GM12878 (cell line): ENCODE data around the gene PAK3. TPM values are rescaled to one million over a fixed set of nuclear protein-coding genes. Genes with fewer than 3 reads are reported as not detected.
A peak's percentile ranks its signal among the peaks of the same experiment; 100 is the strongest.

Experiments used
- ATAC-seq: fragments of 200-7000 bp; cut with Tn5 transposase; 3 replicates; pipeline ENCODE4 v1.9.1; 2020; ENCODE audit warnings: mild to moderate bottlenecking, moderate library complexity
- BruUV-seq: library from RNA; stranded (reverse); fragments of 400-500 nt; replicated peaks from 2 replicates; lab custom pipeline; 2021; lab: Mats Ljungman, UMichigan
- CTCF ChIA-PET: fragments of 300-600 bp; sonication (Branson Sonifier 250); formaldehyde crosslinking; extraction: SDS; loops from one replicate; lab custom pipeline; 2021; ENCODE audit warnings: inconsistent platforms; lab: Yijun Ruan, JAX
- POLR2A ChIA-PET: fragments of 350-600 bp; formaldehyde crosslinking; extraction: SDS; loops from one replicate; lab custom pipeline; 2021; ENCODE audit warnings: inconsistent platforms; lab: Charles Lee
- RAD21 ChIA-PET: fragments of 300-600 bp; sonication (Branson Sonifier 250); formaldehyde crosslinking; loops from one replicate; lab custom pipeline; 2023; ENCODE audit warnings: antibody characterized with exemption; ENCODE audit not compliant: unreplicated experiment; lab: Charles Lee
- SMC1A ChIA-PET: fragments of 300-600 bp; sonication (Branson Sonifier 250); formaldehyde crosslinking; loops from one replicate; lab custom pipeline; 2023; ENCODE audit not compliant: unreplicated experiment, uncharacterized antibody; lab: Charles Lee
- DNase-seq: peaks from one replicate; pipeline ENCODE4 v3.0.0-alpha.2; 2011; ENCODE audit warnings: low read depth, low spot score
- FAIRE-seq: peaks from 3 replicates; lab custom pipeline; 2011; peaks lifted over from hg19 to GRCh38; lab: Jason Lieb, UNC
- H2AFZ ChIP-seq: 2 replicates; pipeline ENCODE4 v1.6.0; 2011; ENCODE audit warnings: low read depth, low read length, control low read depth; ENCODE audit not compliant: control insufficient read depth
- H3K27ac ChIP-seq: 2 replicates; pipeline ENCODE4 v1.5.1; 2011; ENCODE audit warnings: control low read depth; ENCODE audit not compliant: control insufficient read depth, insufficient read depth
- H3K27me3 ChIP-seq, 2 experiments: replicated peaks in 1 of 2; 2 replicates each; pipeline versions ENCODE4 v1.6.0 to v1.6.1; 2011; ENCODE audit warnings: low read length in 1 of 2; ENCODE audit not compliant: control insufficient read depth in 2 of 2, insufficient read depth in 2 of 2
- H3K36me3 ChIP-seq, 2 experiments: 2 replicates each; pipeline ENCODE4 v1.5.1; 2011; ENCODE audit warnings: low read length in 1 of 2; ENCODE audit not compliant: control insufficient read depth in 2 of 2, insufficient read depth in 2 of 2
- H3K4me1 ChIP-seq: 2 replicates; pipeline ENCODE4 v1.6.1; 2011; ENCODE audit warnings: mild to moderate bottlenecking, low read length, moderate library complexity, mixed read lengths; ENCODE audit not compliant: control insufficient read depth, insufficient read depth
- H3K4me2 ChIP-seq: 2 replicates; pipeline ENCODE4 v1.6.0; 2011; ENCODE audit warnings: control low read depth; ENCODE audit not compliant: control insufficient read depth, insufficient read depth
- H3K4me3 ChIP-seq: fragments of 200-600 bp; sonication (generic); 2 replicates; pipeline ENCODE4 v1.5.1; 2016
- H3K79me2 ChIP-seq: 2 replicates; pipeline ENCODE4 v1.6.0; 2011; ENCODE audit warnings: low read length; ENCODE audit not compliant: control insufficient read depth, insufficient read depth
- H3K9ac ChIP-seq: 2 replicates; pipeline ENCODE4 v1.8.0; 2011; ENCODE audit warnings: low read length, control low read depth, mixed read lengths; ENCODE audit not compliant: control insufficient read depth, insufficient read depth
- H3K9me3 ChIP-seq: replicated peaks from 3 replicates; pipeline ENCODE4 v1.5.1; 2011; ENCODE audit warnings: mild to moderate bottlenecking, low read length; ENCODE audit not compliant: control insufficient read depth, insufficient read depth
- H4K20me1 ChIP-seq: 2 replicates; pipeline ENCODE4 v1.6.0; 2011; ENCODE audit not compliant: control insufficient read depth, insufficient read depth
- BRCA1 ChIP-seq: IDR thresholded peaks from 2 replicates; pipeline ENCODE4 v1.6.1; 2011; ENCODE audit warnings: low read depth, low read length, improper control_type of control experiment
- DPF2 ChIP-seq: fragments of 450-650 bp; IDR thresholded peaks from 2 replicates; pipeline ENCODE4 v1.6.1; 2017; ENCODE audit warnings: mild to moderate bottlenecking
- FOXK2 ChIP-seq: fragments of 450-650 bp; IDR thresholded peaks from 2 replicates; pipeline ENCODE4 v1.6.1; 2017; ENCODE audit warnings: mild to moderate bottlenecking, moderate library complexity
- IKZF1 ChIP-seq: fragments of 450-650 bp; conservative IDR thresholded peaks from 2 replicates; pipeline ENCODE4 v1.6.1; 2017; ENCODE audit warnings: antibody characterized with exemption, mild to moderate bottlenecking
- RFX5 ChIP-seq: IDR thresholded peaks from 2 replicates; pipeline ENCODE4 v1.6.1; 2011; ENCODE audit warnings: low read depth, low read length, improper control_type of control experiment
- SP1 ChIP-seq: IDR thresholded peaks from one replicate; pipeline ENCODE4 v1.6.1; 2011; ENCODE audit warnings: low read depth, low read length
- STAT3 ChIP-seq: IDR thresholded peaks from 2 replicates; pipeline ENCODE4 v1.6.1; 2011; ENCODE audit warnings: low read depth, low read length, improper control_type of control experiment
- SUPT20H ChIP-seq: IDR thresholded peaks from 2 replicates; pipeline ENCODE4 v1.6.1; 2011; ENCODE audit warnings: low read depth, mild to moderate bottlenecking, low read length, moderate library complexity, borderline replicate concordance; ENCODE audit not compliant: control insufficient read depth
- TCF7 ChIP-seq: IDR thresholded peaks from 2 replicates; pipeline ENCODE4 v1.6.1; 2014; ENCODE audit warnings: antibody characterized with exemption, borderline replicate concordance
- ZNF274 ChIP-seq: IDR thresholded peaks from one replicate; pipeline ENCODE4 v1.8.0; 2011; ENCODE audit not compliant: insufficient read length, insufficient read depth
- ZSCAN29 ChIP-seq: fragments of 450-650 bp; IDR thresholded peaks from 2 replicates; pipeline ENCODE4 v1.6.1; 2017; ENCODE audit warnings: mild to moderate bottlenecking, moderate library complexity
- WGBS: methylation state at CpG from one replicate; pipeline ENCODE4 v1.1.6; 2016; ENCODE audit warnings: low lambda C conversion rate; ENCODE audit not compliant: insufficient replicate concordance, insufficient coverage; ENCODE audit errors: missing lambda C conversion rate; 5-methylcytosine and 5-hydroxymethylcytosine counted together
- in situ Hi-C: fragments of 300-500 bp; cut with MboI; formaldehyde crosslinking; loops from 9 replicates; pipeline ENCODE4 v1.14.3; 2018; ENCODE audit warnings: mixed read lengths
- intact Hi-C: fragments of 100-400 bp; cut with micrococcal nuclease; formaldehyde crosslinking; loops from one replicate; pipeline ENCODE4 v1.14.2; 2022; ENCODE audit not compliant: unreplicated experiment
- polyA plus RNA-seq, 11 experiments: library from polyadenylated mRNA; depleted of rRNA in 4 of 11; unstranded in 6 of 11; stranded (reverse) in 5 of 11; fragments of >200 nt; fragmentation: Nextera tagmentation in 4 of 11; fragmentation: Illumina TruSeq in 1 of 11; extraction: Ambion mirVana in 4 of 11; extraction: Trizol in 1 of 11; gene quantifications; 1 replicate in 1 of 11; 2 replicates in 10 of 11; pipeline versions ENCODE4 v1.2.1 to v1.2.3, GENCODE V29; 2011 to 2016; ENCODE audit warnings: inconsistent platforms in 2 of 11, missing spikeins in 2 of 11, low read depth in 1 of 11
- total RNA-seq, 4 experiments: library from RNA; depleted of rRNA in 3 of 4; stranded (reverse); fragments of >200 nt in 3 of 4; fragmentation: Illumina TruSeq in 1 of 4; extraction: Trizol in 1 of 4; gene quantifications; 2 replicates each; pipeline versions ENCODE4 v1.2.1 to v1.2.3, GENCODE V29; 2013 to 2021
- TF ChIP-seq, protein P1 (sequence below): fragments of 150-350 bp; IDR thresholded peaks from 2 replicates; pipeline ENCODE4 v1.6.1; 2016; ENCODE audit warnings: low read depth, low read length
- TF ChIP-seq, protein P2 (sequence below), 3 experiments: IDR thresholded peaks in 2 of 3; conservative IDR thresholded peaks in 1 of 3; 2 replicates each; pipeline ENCODE4 v1.5.1; 2011; ENCODE audit warnings: low read depth in 3 of 3, low read length in 3 of 3, mild to moderate bottlenecking in 3 of 3, control low read depth in 2 of 3, moderate library complexity in 2 of 3, inconsistent platforms in 1 of 3, mixed read lengths in 1 of 3; ENCODE audit not compliant: control insufficient read depth in 2 of 3, insufficient read depth in 1 of 3; ENCODE audit errors: extremely low read depth in 1 of 3
- TF ChIP-seq, protein P3 (sequence below): IDR thresholded peaks from 2 replicates; pipeline ENCODE4 v1.6.1; 2012; ENCODE audit warnings: improper control_type of control experiment, low read depth, low read length; ENCODE audit not compliant: insufficient replicate concordance

The PAK3 gene
- total and polyA plus RNA-seq, 10 of the 15 experiments (the other 5 are each of a cell fraction or from before 2014, with no cell fraction given) = 0.02 to 0.10 (median 0.04) TPM; not detected in 6

DNA sequence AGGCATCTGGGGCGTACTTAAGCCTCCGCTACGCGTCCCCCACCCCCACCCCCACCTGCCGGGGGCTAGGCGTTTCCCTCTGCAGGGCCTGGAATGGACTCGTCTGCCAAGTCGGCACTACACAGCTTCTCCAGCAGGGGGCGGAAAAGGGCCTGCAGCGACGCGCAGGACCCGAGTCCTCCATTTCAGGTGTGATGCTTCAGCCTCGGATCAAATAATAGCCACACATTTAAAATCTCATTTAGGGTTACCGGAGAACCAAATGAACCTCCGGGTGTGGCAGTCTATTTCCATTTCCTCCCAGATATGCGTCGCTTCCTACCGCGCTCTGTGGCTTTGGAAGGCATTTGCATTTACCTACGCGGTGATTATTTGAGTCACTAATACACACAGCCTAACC lies 2.9 kb downstream of the PAK3 start:
- peak; percentile 13 for FAIRE-seq
- peaks cover 0 to 3% of the 10 kb centered on the region in 2 experiments; a peak in 1 of 4 replicates for H3K27me3 ChIP-seq
- ChIA-PET POLR2A (no interaction called here), SMC1A (interaction anchor here (0.5 to 1.4 kb wide), 4 partner anchors 12 to 896 kb away, joined by 3 to 7 read pairs (median 3); no protein-coding TSS in a partner anchor), RAD21 (interaction anchor here (1.2 kb wide), 1 partner anchor 145 kb away, joined by 5 read pairs; no protein-coding TSS in a partner anchor), CTCF (interaction anchor here (0.7 to 3.9 kb wide), 17 partner anchors 9 to 344 kb away, joined by 3 to 22 read pairs (median 5); no protein-coding TSS in a partner anchor)
- no peaks in the 10 kb centered on the region for H3K36me3 ChIP-seq
- BruUV-seq = no TSS peak
- H2AFZ ChIP-seq = peak overlapping the region; percentile 3; the same call in 1 of the 2 replicates
- H3K27ac ChIP-seq = no peak overlapping the region
- DNase-seq = no peak
- in situ Hi-C loops = loop anchor here (10.0 kb wide), 1 partner anchor 146 kb away; no protein-coding TSS in a partner anchor
- no peaks in the 10 kb centered on the region for H3K79me2 ChIP-seq
- H3K4me3 ChIP-seq = no peak overlapping the region
- H4K20me1 ChIP-seq = no peaks in the 10 kb centered on the region
- no peaks in the 10 kb centered on the region for H3K9me3 ChIP-seq
- WGBS = 2% methylated on average over 13 of the region's 22 CpGs
- H3K9ac ChIP-seq = no peak overlapping the region
- H3K4me2 ChIP-seq = no peak overlapping the region
- ATAC-seq = peak; percentile 88
- intact Hi-C loops = loop anchor here (2.0 to 5.0 kb wide), 2 partner anchors 146 to 348 kb away; no protein-coding TSS in a partner anchor
- H3K4me1 ChIP-seq = no peaks in the 10 kb centered on the region
- TF ChIP-seq SUPT20H (no peak), ZNF274 (no peak), SP1 (no peak), IKZF1 (no peak), BRCA1 (no peak), DPF2 (no peak), STAT3 (no peak), ZSCAN29 (no peak), RFX5 (no peak), TCF7 (no peak), FOXK2 (no peak)
- TF ChIP-seq, protein P1, sequence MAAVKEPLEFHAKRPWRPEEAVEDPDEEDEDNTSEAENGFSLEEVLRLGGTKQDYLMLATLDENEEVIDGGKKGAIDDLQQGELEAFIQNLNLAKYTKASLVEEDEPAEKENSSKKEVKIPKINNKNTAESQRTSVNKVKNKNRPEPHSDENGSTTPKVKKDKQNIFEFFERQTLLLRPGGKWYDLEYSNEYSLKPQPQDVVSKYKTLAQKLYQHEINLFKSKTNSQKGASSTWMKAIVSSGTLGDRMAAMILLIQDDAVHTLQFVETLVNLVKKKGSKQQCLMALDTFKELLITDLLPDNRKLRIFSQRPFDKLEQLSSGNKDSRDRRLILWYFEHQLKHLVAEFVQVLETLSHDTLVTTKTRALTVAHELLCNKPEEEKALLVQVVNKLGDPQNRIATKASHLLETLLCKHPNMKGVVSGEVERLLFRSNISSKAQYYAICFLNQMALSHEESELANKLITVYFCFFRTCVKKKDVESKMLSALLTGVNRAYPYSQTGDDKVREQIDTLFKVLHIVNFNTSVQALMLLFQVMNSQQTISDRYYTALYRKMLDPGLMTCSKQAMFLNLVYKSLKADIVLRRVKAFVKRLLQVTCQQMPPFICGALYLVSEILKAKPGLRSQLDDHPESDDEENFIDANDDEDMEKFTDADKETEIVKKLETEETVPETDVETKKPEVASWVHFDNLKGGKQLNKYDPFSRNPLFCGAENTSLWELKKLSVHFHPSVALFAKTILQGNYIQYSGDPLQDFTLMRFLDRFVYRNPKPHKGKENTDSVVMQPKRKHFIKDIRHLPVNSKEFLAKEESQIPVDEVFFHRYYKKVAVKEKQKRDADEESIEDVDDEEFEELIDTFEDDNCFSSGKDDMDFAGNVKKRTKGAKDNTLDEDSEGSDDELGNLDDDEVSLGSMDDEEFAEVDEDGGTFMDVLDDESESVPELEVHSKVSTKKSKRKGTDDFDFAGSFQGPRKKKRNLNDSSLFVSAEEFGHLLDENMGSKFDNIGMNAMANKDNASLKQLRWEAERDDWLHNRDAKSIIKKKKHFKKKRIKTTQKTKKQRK = no peak
- TF ChIP-seq, protein P2, sequence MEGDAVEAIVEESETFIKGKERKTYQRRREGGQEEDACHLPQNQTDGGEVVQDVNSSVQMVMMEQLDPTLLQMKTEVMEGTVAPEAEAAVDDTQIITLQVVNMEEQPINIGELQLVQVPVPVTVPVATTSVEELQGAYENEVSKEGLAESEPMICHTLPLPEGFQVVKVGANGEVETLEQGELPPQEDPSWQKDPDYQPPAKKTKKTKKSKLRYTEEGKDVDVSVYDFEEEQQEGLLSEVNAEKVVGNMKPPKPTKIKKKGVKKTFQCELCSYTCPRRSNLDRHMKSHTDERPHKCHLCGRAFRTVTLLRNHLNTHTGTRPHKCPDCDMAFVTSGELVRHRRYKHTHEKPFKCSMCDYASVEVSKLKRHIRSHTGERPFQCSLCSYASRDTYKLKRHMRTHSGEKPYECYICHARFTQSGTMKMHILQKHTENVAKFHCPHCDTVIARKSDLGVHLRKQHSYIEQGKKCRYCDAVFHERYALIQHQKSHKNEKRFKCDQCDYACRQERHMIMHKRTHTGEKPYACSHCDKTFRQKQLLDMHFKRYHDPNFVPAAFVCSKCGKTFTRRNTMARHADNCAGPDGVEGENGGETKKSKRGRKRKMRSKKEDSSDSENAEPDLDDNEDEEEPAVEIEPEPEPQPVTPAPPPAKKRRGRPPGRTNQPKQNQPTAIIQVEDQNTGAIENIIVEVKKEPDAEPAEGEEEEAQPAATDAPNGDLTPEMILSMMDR (IDR thresholded peaks at IDR 0.05 in 2 of 3, conservative IDR thresholded peaks at IDR 0.05 in 1 of 3; ENCODE audit: control insufficient read depth in 2 of 3, extremely low read depth in 1 of 3, insufficient read depth in 1 of 3, low read depth in 3 of 3, low read length in 3 of 3) = peak; percentile 68 to 87 (median 73)
- TF ChIP-seq, protein P3, sequence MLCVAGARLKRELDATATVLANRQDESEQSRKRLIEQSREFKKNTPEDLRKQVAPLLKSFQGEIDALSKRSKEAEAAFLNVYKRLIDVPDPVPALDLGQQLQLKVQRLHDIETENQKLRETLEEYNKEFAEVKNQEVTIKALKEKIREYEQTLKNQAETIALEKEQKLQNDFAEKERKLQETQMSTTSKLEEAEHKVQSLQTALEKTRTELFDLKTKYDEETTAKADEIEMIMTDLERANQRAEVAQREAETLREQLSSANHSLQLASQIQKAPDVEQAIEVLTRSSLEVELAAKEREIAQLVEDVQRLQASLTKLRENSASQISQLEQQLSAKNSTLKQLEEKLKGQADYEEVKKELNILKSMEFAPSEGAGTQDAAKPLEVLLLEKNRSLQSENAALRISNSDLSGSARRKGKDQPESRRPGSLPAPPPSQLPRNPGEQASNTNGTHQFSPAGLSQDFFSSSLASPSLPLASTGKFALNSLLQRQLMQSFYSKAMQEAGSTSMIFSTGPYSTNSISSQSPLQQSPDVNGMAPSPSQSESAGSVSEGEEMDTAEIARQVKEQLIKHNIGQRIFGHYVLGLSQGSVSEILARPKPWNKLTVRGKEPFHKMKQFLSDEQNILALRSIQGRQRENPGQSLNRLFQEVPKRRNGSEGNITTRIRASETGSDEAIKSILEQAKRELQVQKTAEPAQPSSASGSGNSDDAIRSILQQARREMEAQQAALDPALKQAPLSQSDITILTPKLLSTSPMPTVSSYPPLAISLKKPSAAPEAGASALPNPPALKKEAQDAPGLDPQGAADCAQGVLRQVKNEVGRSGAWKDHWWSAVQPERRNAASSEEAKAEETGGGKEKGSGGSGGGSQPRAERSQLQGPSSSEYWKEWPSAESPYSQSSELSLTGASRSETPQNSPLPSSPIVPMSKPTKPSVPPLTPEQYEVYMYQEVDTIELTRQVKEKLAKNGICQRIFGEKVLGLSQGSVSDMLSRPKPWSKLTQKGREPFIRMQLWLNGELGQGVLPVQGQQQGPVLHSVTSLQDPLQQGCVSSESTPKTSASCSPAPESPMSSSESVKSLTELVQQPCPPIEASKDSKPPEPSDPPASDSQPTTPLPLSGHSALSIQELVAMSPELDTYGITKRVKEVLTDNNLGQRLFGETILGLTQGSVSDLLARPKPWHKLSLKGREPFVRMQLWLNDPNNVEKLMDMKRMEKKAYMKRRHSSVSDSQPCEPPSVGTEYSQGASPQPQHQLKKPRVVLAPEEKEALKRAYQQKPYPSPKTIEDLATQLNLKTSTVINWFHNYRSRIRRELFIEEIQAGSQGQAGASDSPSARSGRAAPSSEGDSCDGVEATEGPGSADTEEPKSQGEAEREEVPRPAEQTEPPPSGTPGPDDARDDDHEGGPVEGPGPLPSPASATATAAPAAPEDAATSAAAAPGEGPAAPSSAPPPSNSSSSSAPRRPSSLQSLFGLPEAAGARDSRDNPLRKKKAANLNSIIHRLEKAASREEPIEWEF = no peak
